C1 segment of cervical spinal cord (tissue), 14 donors: ENCODE results near the gene SSBP1.
"Not testable (repeated sequence)": the region's sequence is repeated elsewhere in the genome, so short reads cannot be mapped to it uniquely, and the experiment has no call there.

ENCODE experiments used
- DNase-seq, 14 donors: peaks; one replicate each; lab custom pipeline; 2025; lab: John Stamatoyannopoulos, UW

SSBP1 gene

GRCh38 chr7:141709318-141709717 lies 28.8 kb upstream of the SSBP1 start:
- DNase-seq, result no peak

- DNase-seq, result no peak
These were observed 28.4 kb upstream of the SSBP1 start for GRCh38 chr7:141709749-141710148.

GRCh38 chr7:141710301-141710700 lies 27.9 kb upstream of the SSBP1 start:
- no peak for DNase-seq

- no peak for DNase-seq
These were observed 25.4 kb upstream of the SSBP1 start for GRCh38 chr7:141712603-141713255.

- no peak for DNase-seq
These were observed 24.3 kb upstream of the SSBP1 start for GRCh38 chr7:141713890-141714289.

GRCh38 chr7:141714571-141714970 lies 23.6 kb upstream of the SSBP1 start:
- no peak for DNase-seq

- DNase-seq, result no peak
These were observed 23.1 kb upstream of the SSBP1 start for GRCh38 chr7:141715018-141715417.

GRCh38 chr7:141715794-141716689 lies 22.1 kb upstream of the SSBP1 start:
- DNase-seq, result no peak

GRCh38 chr7:141717450-141717849 lies 20.7 kb upstream of the SSBP1 start:
- no peak for DNase-seq

GRCh38 chr7:141722529-141722928 lies 15.6 kb upstream of the SSBP1 start:
- no peak for DNase-seq

- no peak for DNase-seq
These were observed 9.1 kb upstream of the SSBP1 start for GRCh38 chr7:141729020-141729419.

- DNase-seq, result peak in 4 of 14 donors; percentile 6 to 65 (median 7)
These were observed 6.5 kb upstream of the SSBP1 start for GRCh38 chr7:141731476-141732149.

- no peak for DNase-seq
These were observed 881 bp upstream of the SSBP1 start for GRCh38 chr7:141737118-141737835.

- no peak for DNase-seq
These were observed 445 bp downstream of the SSBP1 start for GRCh38 chr7:141738592-141739013.

GRCh38 chr7:141739250-141739649 lies 1.1 kb downstream of the SSBP1 start:
- DNase-seq, result no peak

- no peak for DNase-seq
These were observed 4.1 kb downstream of the SSBP1 start for GRCh38 chr7:141742229-141742628.

- no peak for DNase-seq
These were observed 6.0 kb downstream of the SSBP1 start for GRCh38 chr7:141744131-141744530.

- no peak for DNase-seq
These were observed 10.2 kb downstream of the SSBP1 start for GRCh38 chr7:141748396-141748795.

- DNase-seq, result not testable (repeated sequence)
These were observed 13.7 kb downstream of the SSBP1 start for GRCh38 chr7:141751904-141752303.

- no peak for DNase-seq
These were observed 14.5 kb downstream of the SSBP1 start for GRCh38 chr7:141752634-141753033.

GRCh38 chr7:141754939-141755338 lies 16.8 kb downstream of the SSBP1 start:
- no peak for DNase-seq

GRCh38 chr7:141763797-141764196 lies 25.6 kb downstream of the SSBP1 start, which contains the start of gene TAS2R3:
TAS2R3 (plus strand) TSS chr7:141764097; CDS start chr7:141764159, 62 bp downstream.
- no peak for DNase-seq
